NCI-H510A (cell line): ENCODE results near the gene IGSF21.
"Not testable (repeated sequence)": the region's sequence is repeated elsewhere in the genome, so short reads cannot be mapped to it uniquely, and the experiment has no call there.

Experiments used
- DNase-seq: peaks from one replicate; lab custom pipeline; 2025; lab: John Stamatoyannopoulos, UW

IGSF21 gene

GRCh38 chr1:18400347-18401102 is 292.9 kb downstream of the IGSF21 start:
- DNase-seq, result no peak

DNA sequence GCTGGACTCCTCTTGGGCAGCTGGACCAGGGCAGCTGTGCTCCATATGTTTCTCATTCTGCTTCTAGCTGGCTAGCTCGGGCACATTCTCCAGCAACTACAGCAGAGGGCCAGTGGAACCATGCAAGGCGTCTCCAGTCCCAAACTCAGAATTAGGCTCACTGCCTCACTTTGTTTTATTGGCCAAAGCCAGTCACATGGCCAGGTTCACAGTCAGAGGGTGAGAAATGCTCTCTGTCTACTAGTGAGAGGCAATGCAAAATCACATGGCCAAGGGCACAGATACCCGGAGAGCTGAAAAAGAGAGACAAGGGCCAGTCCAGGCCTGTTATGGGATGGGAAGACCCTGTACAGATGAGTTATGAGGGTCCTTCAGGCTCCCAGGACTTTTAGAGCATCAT is 294.3 kb downstream of the IGSF21 start:
- no peak for DNase-seq

DNA sequence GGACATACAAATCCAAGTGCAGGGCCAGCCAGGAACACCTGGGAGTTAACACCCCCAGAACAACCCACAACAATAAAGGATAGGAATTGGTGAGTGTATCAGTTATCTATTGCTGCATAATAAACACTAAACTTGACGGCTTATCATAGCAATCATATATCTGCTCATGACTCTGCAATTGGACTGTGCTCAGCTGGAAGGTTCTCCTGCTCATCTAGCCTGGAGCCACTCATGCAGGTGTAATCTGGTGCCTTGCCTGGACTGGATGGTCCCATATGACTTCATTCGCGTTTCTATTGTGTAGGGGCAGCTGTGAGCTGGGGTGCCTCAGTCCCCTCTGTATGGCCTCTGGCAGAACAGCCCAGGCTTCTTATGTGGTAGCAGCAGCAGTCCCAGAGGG is 296.9 kb downstream of the IGSF21 start:
- DNase-seq, result no peak

GRCh38 chr1:18407166-18408045 is 299.8 kb downstream of the IGSF21 start:
- no peak for DNase-seq

DNA sequence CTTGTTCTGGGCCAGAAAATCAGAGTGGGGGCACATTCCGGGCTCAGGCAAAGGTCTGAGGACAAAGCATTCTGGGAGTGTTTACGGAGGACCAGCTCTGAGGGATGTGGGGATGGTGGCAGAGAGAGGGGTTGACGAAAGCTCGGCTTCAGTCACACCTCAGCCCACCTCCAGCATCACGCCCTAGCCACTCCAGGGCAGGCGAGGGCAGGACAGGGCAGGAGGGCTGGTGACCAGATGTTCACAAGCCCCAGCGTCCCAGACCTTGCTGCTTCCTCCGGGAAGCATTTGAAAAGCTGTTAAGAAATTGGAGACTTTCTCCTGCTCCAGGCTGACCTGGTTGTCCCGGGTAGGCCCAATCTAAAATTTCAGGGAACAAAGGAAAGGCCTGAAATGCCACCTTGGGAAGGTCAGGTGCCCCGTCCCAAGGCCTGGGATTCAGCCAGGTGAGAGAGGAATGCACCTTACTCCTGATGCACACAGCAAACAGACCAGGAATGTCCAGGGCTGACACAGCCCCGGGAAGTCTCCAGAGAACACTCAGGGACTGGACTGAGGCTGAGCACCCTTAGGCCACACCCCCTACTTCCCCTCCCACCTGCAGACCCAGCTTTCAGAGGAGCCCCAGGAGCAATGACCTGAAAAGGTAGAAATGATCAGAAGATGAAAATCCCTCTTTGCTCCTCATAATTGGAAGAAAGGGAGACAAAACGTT is 301.2 kb downstream of the IGSF21 start:
- DNase-seq, result no peak

- no peak for DNase-seq
These were observed 302.1 kb downstream of the IGSF21 start for GRCh38 chr1:18409609-18410237.

DNA sequence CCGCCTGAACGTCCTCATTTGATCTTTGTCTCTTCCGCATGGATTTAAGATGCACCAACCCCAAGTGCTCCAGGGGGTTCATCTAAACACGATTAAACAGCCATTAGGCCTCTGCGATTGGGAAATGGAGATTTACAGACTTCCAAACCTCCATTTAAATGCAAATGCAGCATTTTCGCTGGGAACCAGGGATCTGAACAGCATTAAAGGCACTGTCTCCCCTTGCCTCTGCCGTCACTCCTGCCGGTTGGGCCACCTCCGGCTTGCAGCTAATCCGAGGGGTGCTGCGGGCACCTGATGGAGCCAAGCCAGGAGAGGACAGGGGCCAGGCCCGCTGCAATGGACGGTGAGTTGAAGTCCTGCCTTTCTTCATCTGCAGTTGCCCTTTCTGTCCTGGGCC is 302.8 kb downstream of the IGSF21 start:
- DNase-seq, result no peak

- no peak for DNase-seq
These were observed 303.7 kb downstream of the IGSF21 start for GRCh38 chr1:18411321-18411720.

- no peak for DNase-seq
These were observed 304.4 kb downstream of the IGSF21 start for GRCh38 chr1:18411820-18412641.

DNA sequence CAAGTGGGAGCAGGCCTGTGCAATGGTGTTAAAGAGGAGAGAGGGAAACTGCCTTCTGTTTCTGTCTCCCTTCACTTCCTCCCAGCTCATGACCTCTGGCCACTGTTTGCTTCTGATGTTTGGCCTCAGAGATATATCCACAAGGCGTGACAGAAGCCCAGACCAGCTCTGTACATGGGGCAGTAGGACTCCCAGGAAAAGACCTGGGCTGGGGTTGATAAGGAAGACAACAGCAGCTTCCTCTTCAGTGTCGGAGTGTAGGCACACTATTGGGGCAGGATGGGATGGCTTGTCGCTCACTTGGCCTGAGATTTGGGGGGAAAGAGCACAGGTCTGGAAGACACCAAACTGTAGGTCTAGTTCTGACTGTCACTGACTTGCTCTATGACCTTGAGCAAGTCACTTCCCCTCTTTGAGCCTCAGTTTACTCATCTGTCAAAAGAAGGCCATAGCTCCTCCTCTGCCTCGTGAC is 305.3 kb downstream of the IGSF21 start:
- DNase-seq, result no peak

DNA sequence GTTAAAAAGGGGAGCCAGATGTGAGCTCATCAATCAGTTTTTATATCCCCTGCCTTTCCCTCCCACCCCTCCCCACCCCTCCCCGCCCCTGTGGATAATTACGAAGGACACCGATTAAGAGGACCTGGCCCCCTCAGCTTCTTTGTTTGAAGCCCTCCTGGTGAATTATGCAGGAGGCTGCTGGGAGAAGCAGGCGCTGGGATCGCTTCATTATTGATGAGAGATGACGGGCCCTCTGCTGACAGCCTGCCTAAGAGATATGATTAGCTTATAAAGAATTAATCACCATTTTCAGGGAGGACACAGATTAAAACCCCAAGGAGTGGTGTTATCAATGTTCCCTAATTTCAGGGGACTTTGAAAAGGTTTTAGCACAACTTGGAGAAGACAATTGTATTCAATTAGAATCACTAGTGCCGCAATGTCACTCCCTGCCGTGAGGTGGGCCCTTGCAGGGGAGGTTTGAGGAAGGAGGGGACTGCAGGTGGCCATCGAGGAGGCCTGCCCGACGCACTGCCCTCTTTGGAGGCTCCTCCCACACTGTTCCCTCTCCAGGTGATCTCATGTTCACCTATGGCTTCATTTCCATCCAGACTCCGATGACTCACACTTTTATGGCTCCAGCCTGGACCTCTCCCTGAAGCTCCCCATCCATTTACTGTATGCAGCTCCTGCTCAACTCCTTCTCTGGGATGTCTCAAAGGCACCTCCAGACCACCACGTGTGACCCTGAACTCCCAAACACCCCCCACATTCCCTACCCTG is 306.1 kb downstream of the IGSF21 start:
- peak; percentile 11 for DNase-seq

GRCh38 chr1:18414321-18414720 is 306.7 kb downstream of the IGSF21 start:
- DNase-seq, result no peak

DNA sequence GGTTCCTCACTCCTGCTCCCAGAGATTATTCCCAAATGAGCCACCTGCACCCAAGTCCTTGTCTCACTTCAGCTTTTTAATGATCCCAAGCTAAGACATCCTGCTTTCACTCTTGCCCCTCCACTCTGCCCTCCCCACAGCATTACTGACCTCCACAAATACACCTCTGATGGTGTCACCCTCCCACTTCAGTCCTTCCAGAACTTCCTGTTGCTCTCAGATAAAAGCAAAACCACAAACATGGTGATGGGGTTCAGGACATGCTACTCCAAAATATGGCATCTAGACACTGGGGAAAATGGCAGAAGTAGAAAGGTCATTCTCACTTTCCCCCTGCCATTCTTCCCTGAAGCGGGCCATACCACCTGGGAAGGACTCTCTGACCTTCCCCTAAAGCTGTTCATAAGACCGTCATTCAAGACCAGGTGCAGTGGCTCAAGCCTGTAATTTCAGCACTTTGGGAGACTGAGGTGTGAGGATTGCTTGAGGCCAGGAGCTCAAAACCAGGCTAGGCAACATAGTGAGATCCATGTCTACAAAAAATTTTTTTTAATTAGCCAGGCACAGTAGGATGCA is 307.4 kb downstream of the IGSF21 start:
- DNase-seq, result no peak

GRCh38 chr1:18415448-18416027 is 307.9 kb downstream of the IGSF21 start:
- no peak for DNase-seq

DNA sequence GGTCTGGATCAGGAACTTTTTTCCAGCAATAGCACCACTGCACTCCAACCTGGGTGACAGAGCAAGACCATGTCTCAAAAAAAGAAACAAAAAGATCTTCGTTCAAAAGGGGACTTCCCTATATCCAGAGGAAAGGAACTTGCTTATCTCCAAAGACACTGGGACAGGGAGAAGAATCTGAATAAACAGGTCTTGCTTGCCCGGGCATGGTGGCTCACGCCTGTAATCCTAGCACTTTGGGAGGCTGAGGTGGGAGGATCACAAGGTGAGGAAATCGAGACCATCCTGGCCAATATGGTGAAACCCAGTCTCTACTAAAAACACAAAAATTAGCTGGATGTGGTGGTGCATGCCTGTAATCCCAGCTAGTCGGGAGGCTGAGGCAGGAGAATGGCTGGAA is 308.5 kb downstream of the IGSF21 start:
- DNase-seq, result not testable (repeated sequence)

GRCh38 chr1:18417316-18418269 is 310.0 kb downstream of the IGSF21 start:
- DNase-seq, result no peak

GRCh38 chr1:18419113-18419844 is 311.7 kb downstream of the IGSF21 start:
- no peak for DNase-seq

DNA sequence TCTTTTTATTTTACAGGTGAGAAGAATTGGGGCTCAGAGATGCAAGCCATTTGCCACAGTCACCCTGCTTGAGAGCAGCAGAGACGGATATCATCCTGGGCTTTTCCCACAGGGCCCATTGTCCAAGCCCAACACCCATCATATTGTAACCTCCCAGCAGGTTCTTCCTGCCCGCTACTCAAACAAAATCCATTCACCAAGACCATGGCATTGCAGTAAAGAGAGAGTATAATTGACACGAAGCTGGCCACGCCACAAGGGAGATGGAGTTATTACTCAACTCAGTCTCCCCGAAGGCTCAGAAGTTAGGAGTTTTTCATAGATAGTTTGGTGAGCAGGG is 312.2 kb downstream of the IGSF21 start:
- no peak for DNase-seq
